ENCODE results near the gene UACA.

Gene UACA

GRCh38 chr15:70613271-70613670 is 150.1 kb downstream of the UACA start:
- Histone ChIP-seq H3K4me1 (ENCODE audit: low read length) (no peaks in the 10 kb centered on the region), H3K9ac (ENCODE audit: low read length) (no peak overlapping the region), H3K4me3 (ENCODE audit: low read length) (no peak overlapping the region), H3K9me3 (ENCODE audit: insufficient read depth, low read length) (no peaks in the 10 kb centered on the region), H3K27me3 (ENCODE audit: low read depth, low read length) (peaks cover 32% of the 10 kb centered on the region), H4K20me1 (ENCODE audit: insufficient read depth, low read length) (no peaks in the 10 kb centered on the region), H3K4me2 (ENCODE audit: low read length) (no peak overlapping the region), H3K79me2 (ENCODE audit: low read length) (no peaks in the 10 kb centered on the region), H3K36me3 (replicated peaks; ENCODE audit: low read depth, low read length) (no peaks in the 10 kb centered on the region), H3K27ac (ENCODE audit: low read length) (no peak overlapping the region), H2AFZ (ENCODE audit: low read depth, low read length) (no peak overlapping the region)
- TF ChIP-seq EZH2phosphoT487 (IDR thresholded peaks at IDR 0.05; ENCODE audit: low read depth) (no peak), CTCF (IDR thresholded peaks at IDR 0.05; ENCODE audit: low read depth, low read length) (no peak)

DNA sequence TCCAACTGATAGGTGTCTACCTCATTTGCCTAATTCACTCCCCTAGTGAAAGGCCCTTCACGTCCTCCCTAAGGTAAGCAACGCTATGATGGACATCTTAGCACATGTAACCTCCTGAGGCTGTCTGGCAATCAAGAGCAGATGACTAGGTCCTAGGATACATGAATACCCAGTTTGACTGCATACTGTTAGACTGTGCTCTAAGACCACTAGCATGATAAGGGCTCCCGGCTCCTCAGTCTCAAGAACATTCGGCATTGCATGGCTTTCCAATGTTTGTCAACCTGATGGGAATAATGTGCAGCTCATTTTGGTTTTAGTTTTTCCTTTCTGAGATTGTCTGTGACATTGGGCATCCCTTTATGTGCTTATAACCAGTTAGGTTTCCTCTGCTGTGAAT is 152.1 kb downstream of the UACA start:
- Histone ChIP-seq H3K36me3 (replicated peaks; ENCODE audit: low read depth, low read length) (no peaks in the 10 kb centered on the region), H3K27me3 (ENCODE audit: low read depth, low read length) (peaks cover 30% of the 10 kb centered on the region), H3K4me1 (ENCODE audit: low read length) (no peaks in the 10 kb centered on the region), H3K27ac (ENCODE audit: low read length) (no peak overlapping the region), H3K9me3 (ENCODE audit: insufficient read depth, low read length) (no peaks in the 10 kb centered on the region), H3K9ac (ENCODE audit: low read length) (no peak overlapping the region), H3K4me3 (ENCODE audit: low read length) (no peak overlapping the region), H3K79me2 (ENCODE audit: low read length) (no peaks in the 10 kb centered on the region), H4K20me1 (ENCODE audit: insufficient read depth, low read length) (no peaks in the 10 kb centered on the region), H3K4me2 (ENCODE audit: low read length) (no peak overlapping the region), H2AFZ (ENCODE audit: low read depth, low read length) (no peak overlapping the region)
- TF ChIP-seq CTCF (IDR thresholded peaks at IDR 0.05; ENCODE audit: low read depth, low read length) = no peak
- no peak for TF ChIP-seq EZH2phosphoT487 (IDR thresholded peaks at IDR 0.05; ENCODE audit: low read depth)

GRCh38 chr15:70610541-70610940 is 152.8 kb downstream of the UACA start:
- peaks cover 32% of the 10 kb centered on the region for H3K27me3 ChIP-seq (ENCODE audit: low read depth, low read length)

GRCh38 chr15:70609889-70610288 is 153.5 kb downstream of the UACA start:
- no peak overlapping the region for H3K27ac ChIP-seq (ENCODE audit: low read length)
- no peak overlapping the region for H3K9ac ChIP-seq (ENCODE audit: low read length)
- H3K4me2 ChIP-seq (ENCODE audit: low read length) = no peak overlapping the region
- no peak overlapping the region for H2AFZ ChIP-seq (ENCODE audit: low read depth, low read length)
- H4K20me1 ChIP-seq (ENCODE audit: insufficient read depth, low read length) = no peaks in the 10 kb centered on the region
- H3K4me3 ChIP-seq (ENCODE audit: low read length) = no peak overlapping the region
- H3K27me3 ChIP-seq (ENCODE audit: low read depth, low read length) = peaks cover 32% of the 10 kb centered on the region
- H3K9me3 ChIP-seq (ENCODE audit: insufficient read depth, low read length) = no peaks in the 10 kb centered on the region
- no peaks in the 10 kb centered on the region for H3K79me2 ChIP-seq (ENCODE audit: low read length)
- TF ChIP-seq CTCF (IDR thresholded peaks at IDR 0.05; ENCODE audit: low read depth, low read length) = no peak
- no peak for TF ChIP-seq EZH2phosphoT487 (IDR thresholded peaks at IDR 0.05; ENCODE audit: low read depth)
- H3K36me3 ChIP-seq (replicated peaks; ENCODE audit: low read depth, low read length) = no peaks in the 10 kb centered on the region
- no peaks in the 10 kb centered on the region for H3K4me1 ChIP-seq (ENCODE audit: low read length)

More at GRCh38 chr15:70610541-70610940, 152.8 kb downstream of the UACA start:
- Histone ChIP-seq H3K4me1 (ENCODE audit: low read length) (no peaks in the 10 kb centered on the region), H3K9me3 (ENCODE audit: insufficient read depth, low read length) (no peaks in the 10 kb centered on the region), H3K4me2 (ENCODE audit: low read length) (no peak overlapping the region), H3K36me3 (replicated peaks; ENCODE audit: low read depth, low read length) (no peaks in the 10 kb centered on the region), H3K79me2 (ENCODE audit: low read length) (no peaks in the 10 kb centered on the region), H3K27ac (ENCODE audit: low read length) (no peak overlapping the region), H3K9ac (ENCODE audit: low read length) (no peak overlapping the region), H3K4me3 (ENCODE audit: low read length) (no peak overlapping the region), H2AFZ (ENCODE audit: low read depth, low read length) (no peak overlapping the region), H4K20me1 (ENCODE audit: insufficient read depth, low read length) (no peaks in the 10 kb centered on the region)
- TF ChIP-seq EZH2phosphoT487 (IDR thresholded peaks at IDR 0.05; ENCODE audit: low read depth) = no peak

DNA sequence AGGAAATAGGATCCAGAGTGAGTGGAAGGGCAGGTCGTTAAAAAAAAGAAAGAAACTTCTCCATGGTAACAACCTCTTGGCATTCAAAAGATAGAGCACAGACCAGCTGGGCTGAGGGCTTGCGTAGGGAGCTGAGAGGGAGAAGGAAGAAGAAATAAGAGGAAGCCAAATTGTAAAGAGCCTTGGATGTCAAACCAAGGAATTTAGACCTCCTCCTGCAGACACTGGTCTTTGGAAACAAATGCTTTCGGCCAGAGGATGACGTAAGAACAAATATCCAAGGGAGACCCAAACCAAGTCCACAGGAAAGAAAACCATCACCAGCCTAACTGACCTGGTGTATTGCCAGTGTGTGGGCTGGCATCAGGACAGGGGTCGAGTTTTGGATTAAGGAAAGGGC is 155.2 kb downstream of the UACA start:
- H2AFZ ChIP-seq (ENCODE audit: low read depth, low read length) = no peak overlapping the region
- H3K27me3 ChIP-seq (ENCODE audit: low read depth, low read length) = peaks cover 29% of the 10 kb centered on the region
- H3K9ac ChIP-seq (ENCODE audit: low read length) = no peak overlapping the region
- no peak overlapping the region for H3K27ac ChIP-seq (ENCODE audit: low read length)
- H4K20me1 ChIP-seq (ENCODE audit: insufficient read depth, low read length) = no peaks in the 10 kb centered on the region
- no peaks in the 10 kb centered on the region for H3K36me3 ChIP-seq (replicated peaks; ENCODE audit: low read depth, low read length)
- H3K4me2 ChIP-seq (ENCODE audit: low read length) = no peak overlapping the region
- H3K9me3 ChIP-seq (ENCODE audit: insufficient read depth, low read length) = no peaks in the 10 kb centered on the region
- no peak overlapping the region for H3K4me3 ChIP-seq (ENCODE audit: low read length)
- no peaks in the 10 kb centered on the region for H3K79me2 ChIP-seq (ENCODE audit: low read length)
- TF ChIP-seq EZH2phosphoT487 (IDR thresholded peaks at IDR 0.05; ENCODE audit: low read depth) (no peak), CTCF (IDR thresholded peaks at IDR 0.05; ENCODE audit: low read depth, low read length) (no peak)
- H3K4me1 ChIP-seq (ENCODE audit: low read length) = no peaks in the 10 kb centered on the region

Data from OCI-LY3 (cell line).